ENCODE results near the gene TIMP3.

DNA sequence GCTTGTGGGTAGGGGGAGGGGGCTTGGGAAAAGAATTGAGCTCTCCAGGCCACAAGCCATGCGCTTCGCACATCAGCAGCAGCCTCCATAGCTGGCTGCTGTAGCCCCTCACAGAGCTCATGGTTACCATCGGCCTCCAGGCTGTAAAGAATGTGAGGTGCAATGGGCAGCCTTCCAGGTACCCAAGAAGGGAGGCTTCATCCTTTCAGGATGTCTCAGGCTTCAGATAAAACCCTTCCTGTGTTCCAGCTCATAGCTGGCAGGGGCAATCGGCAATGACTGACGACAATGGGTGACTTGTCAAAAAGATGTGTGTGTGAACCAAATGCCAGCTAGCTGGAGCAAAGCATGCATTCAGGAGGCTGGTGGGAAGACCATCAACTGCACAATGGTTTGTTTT, 102.0 kb downstream of the TIMP3 start:
- TF ChIP-seq, protein P1, sequence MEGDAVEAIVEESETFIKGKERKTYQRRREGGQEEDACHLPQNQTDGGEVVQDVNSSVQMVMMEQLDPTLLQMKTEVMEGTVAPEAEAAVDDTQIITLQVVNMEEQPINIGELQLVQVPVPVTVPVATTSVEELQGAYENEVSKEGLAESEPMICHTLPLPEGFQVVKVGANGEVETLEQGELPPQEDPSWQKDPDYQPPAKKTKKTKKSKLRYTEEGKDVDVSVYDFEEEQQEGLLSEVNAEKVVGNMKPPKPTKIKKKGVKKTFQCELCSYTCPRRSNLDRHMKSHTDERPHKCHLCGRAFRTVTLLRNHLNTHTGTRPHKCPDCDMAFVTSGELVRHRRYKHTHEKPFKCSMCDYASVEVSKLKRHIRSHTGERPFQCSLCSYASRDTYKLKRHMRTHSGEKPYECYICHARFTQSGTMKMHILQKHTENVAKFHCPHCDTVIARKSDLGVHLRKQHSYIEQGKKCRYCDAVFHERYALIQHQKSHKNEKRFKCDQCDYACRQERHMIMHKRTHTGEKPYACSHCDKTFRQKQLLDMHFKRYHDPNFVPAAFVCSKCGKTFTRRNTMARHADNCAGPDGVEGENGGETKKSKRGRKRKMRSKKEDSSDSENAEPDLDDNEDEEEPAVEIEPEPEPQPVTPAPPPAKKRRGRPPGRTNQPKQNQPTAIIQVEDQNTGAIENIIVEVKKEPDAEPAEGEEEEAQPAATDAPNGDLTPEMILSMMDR (conservative IDR thresholded peaks at IDR 0.05; ENCODE audit: low read depth, low read length), result no peak
- no peak for TF ChIP-seq EZH2 (IDR thresholded peaks at IDR 0.05; ENCODE audit: borderline replicate concordance, low read depth, low read length, poor library complexity, severe bottlenecking)

Data from A673 (cell line).